DMS114 treated with DMSO at 0.1 percent for 48 hours (cell line): ENCODE data around the gene NYAP2.

Experiments
- DNase-seq: peaks from one replicate; lab custom pipeline; 2025; ENCODE audit not compliant: unreplicated experiment; lab: John Stamatoyannopoulos, UW

The NYAP2 gene

DNA sequence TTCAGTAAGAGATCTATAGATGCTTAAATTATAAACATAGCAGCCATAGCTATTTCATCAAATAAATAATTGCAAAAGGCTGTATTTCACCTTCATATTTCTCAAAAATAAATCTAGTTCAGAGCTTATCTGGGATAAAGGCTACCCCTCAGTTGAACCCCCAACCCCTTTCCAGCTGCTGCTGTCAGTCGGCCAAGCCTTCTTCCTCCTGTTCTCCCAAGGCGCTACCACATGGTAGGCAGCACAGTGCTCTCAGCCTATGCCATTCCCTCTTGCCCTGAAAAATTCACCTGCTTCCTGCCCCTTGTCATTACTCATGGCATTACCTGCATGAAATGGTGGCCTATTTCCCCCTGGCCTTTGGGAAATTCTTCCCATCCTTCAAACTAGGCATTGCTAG lies 136.5 kb downstream of the NYAP2 start:
- DNase-seq, result no peak

DNA sequence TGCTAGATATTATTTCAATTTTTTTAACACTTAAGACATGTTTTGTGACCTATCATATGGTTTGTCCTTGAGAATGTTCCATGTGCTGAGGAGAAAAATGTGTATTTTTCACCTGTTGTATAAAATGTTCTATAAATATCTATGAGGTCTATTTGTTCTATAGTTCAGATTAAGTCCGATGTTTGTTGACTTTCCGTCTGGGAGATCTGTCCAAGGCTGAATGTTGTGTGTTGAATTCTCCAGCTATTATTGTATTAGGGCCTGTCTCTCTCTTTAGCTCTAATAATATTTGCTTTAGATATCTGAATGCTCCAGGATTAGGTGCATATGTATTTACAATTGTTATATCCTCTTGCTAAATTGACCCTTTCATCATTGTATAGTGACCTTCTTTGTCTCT lies 144.1 kb downstream of the NYAP2 start:
- DNase-seq, result no peak

DNA sequence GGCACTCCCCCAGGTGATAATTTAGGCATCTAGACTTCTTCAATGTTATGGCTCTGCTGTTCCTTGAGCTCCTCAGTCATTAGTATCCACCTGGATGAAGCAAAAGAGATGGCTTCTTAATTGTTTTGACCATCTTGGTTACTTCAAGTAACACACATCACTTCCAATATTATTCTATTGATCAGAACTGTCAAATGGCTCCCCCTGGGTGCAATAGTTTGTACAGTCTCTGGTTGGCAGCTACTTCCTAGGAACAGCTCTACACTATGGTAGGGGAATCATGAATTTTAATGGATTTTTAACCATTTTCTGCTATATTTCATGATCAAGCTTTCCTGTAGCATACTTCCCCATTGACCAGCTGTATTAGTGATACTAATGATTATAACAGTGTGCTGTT lies 157.0 kb downstream of the NYAP2 start:
- DNase-seq, result no peak

DNA sequence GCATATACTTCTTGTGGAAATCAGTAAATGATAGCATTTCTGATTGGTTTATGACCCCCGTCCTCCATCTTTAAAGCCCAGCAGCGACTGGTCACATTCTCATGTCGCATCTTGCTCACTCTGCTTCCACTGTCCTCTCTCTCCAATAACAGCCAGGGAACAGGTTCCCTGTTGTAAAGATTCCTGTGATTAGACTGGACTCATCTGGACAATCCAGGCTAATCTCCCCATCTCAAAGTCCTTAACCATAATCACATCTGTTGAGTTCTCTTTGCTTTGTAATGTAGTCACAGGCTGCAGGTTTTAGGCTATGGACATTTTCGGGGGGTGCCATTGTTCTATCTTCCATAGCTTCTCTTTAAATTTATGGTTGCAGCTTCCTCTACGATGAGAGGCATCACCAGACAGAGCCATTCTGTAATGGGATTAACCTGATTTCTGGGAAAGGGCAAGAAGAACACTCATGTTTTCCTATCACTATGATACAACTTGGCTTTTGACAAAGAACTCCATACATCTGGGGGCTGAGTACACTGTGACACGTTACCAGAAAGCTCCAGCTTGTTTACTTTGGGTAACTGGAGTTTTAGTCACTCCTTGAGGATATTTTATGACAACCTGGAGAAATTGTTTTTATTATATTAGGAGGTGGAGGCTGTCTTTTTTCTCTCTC lies 159.0 kb downstream of the NYAP2 start:
- DNase-seq, result no peak

DNA sequence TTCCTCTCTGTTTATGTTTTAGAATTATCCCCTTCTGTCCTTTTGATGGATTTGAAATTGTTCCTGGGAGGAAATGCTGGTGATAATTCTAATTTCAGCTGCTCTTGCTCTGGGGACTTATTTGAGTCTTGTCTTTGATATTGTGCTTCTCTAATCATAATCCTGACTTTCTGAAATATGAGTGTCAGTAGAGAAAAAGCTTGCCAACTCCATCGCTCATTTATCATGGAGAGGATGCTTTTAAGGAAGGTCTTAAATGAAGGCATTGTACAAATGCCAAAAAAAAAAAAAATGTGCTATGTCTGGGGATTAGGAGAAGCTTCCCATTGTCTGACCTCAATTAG lies 159.5 kb downstream of the NYAP2 start:
- DNase-seq, result no peak

DNA sequence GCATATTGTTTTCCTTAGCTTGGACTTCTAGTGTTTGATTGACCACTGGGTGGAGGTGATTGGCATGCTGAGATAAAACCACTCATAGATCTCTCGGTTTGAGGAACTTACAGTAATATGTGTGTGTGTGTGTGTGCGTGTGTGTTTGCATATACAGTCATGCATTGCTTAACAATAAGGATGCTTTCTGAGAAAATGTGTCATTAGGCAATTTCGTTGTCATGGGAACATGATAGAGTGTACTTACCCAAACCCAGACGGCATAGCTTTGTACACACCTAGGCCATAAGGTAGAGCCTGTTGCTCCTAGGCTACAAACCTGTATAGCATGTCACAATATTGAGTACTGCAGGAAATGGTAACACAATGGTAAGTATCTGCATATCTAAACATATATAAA lies 167.3 kb downstream of the NYAP2 start:
- DNase-seq, result no peak

DNA sequence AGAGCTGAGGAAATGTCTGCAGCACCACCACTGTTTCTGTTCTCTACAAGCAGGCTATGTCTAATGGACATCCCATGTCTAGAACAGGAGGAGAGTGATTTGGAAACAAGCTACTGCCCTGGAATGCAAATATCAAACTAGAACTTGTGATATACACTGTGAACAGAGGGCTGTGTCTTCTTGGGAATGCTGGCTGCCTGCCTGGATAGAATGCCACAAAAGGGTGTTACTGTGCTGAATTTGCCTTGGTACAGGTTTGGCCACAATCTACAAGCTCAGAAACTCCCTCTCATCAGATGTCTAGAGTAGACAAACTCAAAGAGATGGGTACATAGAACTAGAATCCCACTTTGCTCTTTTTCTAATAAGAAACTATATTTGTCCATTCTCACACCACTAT lies 170.5 kb downstream of the NYAP2 start:
- DNase-seq, result no peak

DNA sequence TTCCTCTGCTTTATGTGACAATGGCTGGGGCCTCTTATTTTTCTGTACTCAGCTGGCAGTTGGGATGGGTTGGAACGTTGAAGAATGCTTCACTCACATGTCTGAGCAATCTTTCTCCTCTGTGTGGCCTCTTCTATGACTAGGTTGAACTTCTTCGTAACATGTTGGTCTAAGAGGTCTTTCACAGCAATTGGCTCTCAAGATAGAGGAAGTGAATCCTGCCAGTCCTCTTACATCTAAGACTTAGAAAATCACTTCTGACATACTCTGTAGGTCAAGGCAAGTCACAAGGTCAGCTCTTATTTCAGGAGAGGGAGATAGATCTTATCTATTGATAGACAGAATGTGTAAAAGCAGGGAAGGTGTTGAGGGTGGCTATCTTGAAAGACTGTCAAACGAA lies 174.1 kb downstream of the NYAP2 start:
- DNase-seq, result no peak

DNA sequence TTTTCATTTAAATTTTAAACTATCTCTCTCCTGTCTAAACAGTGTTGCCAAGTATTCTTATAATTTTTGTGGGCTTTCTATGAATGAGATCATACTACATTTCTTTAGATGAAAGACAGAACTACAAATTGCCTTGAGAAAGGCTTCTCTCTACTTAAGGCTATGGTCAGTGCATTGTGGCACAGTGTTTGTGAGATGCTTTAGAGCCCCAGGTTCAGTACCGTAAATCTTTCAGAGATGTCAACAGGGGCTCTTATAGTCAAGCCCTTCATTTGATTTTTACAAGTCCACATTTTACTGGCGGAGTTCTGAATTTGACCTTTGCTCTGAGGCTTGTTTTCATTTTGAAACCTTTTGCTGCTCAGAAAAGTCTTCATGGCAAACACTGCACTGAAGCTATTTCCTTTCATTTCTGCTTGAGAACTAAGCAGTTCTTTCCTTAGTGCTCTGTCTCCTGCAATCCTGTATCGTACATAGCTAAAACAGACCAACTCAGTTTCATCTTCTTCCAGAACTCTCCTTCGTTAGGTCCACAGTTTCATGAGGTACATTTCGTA lies 175.2 kb downstream of the NYAP2 start:
- DNase-seq, result no peak

DNA sequence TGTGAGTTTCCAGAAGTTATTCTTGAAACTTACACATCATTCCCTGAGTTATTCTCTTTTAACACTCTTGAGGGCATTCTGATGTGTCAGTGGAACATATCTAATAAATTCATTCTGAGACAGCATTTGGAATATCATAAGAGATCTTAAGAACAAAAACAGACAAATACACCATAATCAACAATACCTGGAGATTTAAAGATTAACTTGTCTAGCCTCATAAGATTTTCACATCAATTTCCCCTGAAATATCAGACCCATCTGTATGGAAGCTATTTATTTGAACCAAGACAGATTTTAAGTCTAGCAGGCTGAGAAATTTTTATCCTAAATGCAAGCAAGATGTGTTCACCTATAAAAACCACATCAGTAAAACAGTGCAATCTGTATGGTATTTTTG lies 181.6 kb downstream of the NYAP2 start:
- DNase-seq, result no peak

DNA sequence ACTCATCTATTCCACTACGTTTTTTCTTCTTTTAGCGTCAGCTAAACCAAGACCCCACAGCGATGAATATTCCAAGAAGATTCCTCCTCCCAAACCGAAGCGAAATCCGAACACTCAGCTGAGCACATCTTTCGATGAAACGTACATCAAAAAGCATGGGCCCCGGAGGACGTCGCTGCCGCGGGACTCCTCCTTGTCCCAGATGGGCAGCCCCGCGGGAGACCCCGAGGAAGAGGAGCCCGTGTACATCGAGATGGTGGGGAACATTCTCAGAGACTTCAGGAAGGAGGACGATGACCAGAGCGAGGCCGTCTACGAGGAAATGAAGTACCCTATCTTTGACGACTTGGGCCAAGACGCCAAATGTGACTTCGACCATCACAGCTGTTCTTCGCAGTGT lies 182.4 kb downstream of the NYAP2 start:
- DNase-seq, result no peak

DNA sequence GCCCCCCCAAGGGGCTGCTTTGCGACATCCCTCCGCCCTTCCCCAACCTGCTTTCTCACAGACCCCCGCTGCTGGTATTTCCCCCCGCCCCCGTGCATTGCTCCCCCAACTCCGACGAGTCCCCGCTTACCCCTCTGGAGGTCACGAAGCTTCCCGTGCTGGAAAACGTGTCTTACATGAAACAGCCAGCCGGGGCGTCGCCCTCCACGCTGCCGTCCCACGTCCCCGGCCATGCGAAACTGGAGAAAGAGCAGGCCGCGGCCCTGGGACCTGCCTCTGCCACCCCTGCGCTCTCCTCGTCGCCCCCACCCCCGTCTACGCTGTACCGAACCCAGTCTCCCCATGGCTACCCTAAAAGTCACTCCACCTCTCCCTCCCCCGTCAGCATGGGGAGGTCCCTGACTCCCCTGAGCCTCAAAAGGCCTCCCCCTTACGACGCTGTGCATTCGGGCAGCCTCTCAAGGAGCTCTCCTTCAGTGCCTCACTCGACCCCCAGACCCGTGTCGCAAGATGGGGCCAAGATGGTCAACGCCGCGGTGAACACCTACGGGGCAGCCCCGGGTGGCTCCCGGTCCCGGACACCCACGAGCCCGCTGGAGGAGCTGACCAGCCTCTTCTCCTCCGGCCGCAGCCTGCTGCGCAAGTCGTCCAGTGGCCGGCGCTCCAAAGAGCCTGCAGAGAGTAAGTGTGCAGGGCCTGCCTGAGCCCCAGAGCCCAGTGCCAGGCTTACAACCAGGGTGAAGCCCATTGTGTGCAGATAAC lies 183.0 kb downstream of the NYAP2 start:
- DNase-seq, result no peak

DNA sequence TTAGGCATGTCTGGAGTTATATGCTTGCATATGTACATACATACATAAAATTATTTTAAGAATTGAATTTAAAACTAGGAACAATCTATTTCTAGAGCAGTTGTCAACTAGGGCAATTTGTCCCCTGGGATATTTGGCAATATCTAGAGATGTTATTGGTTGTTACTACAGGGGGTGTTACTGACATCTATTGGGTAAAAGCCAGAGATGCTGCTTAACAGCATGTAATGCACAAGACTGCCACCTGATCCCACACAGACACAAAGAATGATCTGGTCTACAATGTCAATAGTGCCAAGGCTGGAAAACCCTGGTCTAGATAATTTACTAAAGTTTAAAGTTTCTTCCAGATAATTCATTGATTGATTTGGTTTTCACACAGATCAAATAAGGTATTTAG lies 185.3 kb downstream of the NYAP2 start:
- DNase-seq, result no peak

DNA sequence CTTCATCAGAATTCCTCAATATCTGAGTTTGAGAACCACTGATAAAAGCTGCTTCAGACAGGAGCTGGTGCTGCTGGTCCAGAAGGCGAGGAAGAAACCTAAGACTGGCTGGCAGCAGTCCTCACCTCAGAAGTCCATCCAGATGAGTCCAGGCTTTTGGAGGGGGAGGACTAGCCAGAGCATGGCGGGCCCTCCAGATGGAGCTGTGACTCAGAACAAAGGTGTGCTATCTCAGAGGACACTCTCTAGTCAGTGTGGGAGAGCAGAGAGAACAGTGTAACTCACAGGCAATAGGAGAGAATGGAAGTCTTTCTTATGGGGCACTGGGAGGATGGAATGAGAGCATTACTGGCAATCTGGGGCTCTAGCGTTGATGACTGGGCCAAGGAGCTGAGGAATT lies 191.4 kb downstream of the NYAP2 start:
- DNase-seq, result no peak

DNA sequence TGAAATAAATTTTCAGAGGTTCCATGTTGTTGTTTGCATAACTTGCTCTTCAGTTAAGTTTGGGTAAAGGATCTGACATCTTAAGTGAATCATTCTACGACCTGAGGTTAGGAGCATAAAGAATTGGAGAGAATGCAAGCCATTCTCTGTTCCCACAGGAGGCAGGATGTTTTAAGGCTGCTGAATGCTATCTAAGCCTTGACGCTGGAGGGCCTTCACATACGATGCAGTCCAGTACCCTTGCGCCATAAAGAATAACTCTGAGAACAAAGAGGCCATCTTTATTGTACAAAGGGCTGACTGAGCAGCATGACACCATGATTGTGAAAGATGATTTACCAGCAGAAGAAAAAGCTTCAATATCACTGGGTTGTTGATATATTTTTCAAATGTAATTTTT lies 198.4 kb downstream of the NYAP2 start:
- DNase-seq, result no peak

DNA sequence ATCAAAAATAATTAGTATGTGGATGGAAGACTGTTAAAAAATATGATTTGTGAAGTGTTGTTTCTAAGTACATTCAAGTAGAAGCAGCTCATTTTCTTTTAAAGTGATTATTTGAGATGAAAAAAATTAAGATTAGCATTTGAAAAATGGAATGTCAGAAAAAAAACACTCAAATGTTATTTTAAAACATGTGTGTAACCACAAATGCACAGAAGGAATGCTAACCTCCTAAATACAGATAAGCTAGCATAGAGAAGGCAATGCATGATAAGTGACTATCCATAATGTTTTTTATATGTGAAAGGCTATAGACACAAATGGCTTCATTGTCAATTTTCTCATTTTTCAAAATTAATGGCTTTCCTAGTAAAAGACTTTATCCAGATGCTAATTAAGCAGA lies 198.9 kb downstream of the NYAP2 start:
- DNase-seq, result no peak

DNA sequence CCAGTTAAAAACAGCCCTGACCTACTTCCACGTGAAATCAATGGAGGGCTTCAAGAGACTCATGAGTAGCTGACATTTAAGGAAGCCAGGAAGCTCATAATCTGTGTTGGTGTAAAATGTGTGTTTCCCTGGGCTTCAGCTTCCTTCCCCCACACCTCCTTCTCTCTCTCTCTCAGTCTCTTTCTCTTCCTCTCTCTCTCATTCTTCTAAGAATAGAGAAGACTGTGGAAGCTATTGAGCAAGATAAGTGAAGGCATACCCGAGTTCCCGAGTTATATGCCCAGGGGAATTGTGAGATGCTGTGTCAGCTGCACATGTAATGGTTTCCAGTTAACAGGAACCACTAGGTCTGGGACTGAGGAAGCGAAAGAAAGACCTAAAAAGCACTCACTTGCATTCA lies 199.4 kb downstream of the NYAP2 start:
- DNase-seq, result no peak

DNA sequence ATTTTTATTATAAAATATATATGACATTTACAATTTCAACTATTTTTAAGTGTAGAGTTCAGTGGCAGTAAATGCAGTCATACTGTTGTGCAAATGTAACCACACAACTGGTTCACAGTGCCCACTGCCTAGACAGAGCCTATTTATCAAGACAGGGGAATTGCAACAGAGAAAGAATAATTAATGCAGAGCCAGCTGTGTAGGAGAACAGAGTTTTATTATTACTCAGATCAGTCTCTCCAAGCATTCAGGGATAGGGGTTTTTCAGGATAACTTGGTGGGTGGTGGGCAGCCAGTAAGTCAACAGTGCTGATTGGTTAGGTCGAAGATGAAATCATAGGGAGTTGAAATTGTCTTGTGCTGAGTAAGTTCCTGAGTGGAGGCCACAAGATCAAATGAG lies 200.3 kb downstream of the NYAP2 start:
- no peak for DNase-seq

DNA sequence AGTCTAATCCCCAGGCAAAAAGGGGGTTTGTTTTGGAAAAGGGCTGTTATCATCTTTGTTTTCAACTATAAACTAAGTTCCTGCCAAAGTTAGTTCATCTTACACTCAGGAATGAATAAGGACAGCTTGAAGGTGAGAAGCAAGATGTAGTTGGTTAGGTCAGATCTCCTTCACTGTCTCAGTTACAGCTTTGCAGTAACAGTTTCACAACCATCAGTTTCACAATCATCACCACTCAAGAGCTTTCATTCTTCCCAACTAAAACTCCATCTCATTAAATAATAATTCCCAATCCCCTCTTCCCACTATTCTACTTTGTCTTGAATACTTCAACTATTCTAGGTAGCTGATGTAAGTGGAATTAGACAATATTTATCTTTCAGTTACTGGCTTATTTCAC lies 200.9 kb downstream of the NYAP2 start:
- DNase-seq, result no peak

DNA sequence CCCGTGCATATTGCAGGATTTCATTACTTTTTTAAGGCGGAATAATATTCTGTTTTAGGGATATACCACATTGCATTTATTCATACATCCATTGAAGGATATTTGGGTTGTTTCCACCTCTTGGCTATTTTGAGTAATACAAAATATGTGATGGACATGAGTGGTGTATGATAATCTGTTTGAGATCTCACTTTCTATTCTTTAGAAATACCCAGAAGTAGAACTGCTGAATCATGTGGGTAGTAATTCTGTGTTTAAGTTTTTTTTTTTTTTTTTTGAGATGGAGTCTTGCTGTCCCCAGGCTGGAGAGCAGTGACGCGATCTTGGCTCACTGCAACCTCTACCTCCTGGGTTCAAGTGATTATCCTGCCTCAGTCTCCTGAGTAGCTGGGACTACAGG lies 201.4 kb downstream of the NYAP2 start:
- no peak for DNase-seq

DNA sequence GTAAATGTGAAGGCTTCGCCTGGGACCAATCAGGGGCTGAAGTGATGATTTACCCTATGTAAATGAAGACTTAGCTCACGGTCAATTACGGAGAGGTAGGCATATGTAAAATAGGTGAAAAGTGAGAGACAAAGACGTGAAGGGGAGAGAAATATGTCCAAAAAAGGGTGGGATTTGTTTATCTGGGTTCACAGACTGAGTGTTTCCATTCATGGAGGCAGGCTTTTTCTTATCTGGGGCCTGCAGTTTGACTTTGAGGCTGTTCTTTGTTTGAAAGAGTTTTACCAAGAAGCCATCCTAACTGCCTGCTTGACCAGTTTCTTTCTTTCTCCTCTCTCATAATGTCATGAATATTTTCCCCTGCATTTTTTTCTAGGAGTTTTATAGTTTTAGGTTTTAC lies 202.7 kb downstream of the NYAP2 start:
- no peak for DNase-seq

DNA sequence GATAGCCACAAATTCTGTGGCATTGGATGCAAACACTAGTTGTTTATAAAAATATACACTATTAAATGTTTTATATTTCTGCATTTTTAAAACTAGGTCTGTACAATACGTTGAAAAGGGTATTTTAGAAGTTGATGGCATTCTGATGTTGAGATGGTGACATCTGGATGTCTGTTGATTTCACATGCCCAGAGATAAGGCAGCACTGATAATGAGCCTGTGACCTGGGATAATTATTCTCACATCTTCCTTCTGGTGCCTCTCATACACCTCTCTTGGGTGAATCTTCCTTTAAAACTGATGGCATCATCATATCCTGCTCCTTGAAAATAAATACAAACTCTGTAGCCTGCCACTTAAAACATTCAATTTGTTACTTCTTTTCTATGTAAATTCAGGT lies 208.6 kb downstream of the NYAP2 start:
- DNase-seq, result no peak

DNA sequence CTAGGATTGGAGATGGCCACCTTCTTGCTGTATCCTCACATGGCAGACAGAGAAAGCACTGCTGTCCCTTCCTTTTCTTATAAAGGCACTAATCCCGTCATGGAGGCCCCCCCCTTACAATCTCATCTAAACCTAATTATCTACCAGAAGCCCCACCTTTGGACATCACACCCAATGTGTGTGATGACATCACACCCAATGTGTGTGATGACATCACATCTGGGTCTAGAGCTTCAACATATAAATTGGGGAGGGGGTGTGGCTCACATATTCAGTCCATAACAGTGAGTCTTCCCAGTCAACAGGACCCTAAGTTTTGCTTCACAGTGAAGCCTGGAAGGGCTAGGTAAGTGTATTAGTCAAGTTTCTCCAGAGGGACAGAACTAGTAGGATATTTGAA lies 213.1 kb downstream of the NYAP2 start:
- no peak for DNase-seq
